Pons (tissue), 1 donor: ENCODE data around the gene NPR1.
"Not testable (repeated sequence)": the region's sequence is repeated elsewhere in the genome, so short reads cannot be mapped to it uniquely, and the experiment has no call there.

Source experiments
- DNase-seq: peaks from one replicate; pipeline ENCODE4 v3.0.0-alpha.2; 2016; ENCODE audit warnings: low spot score

Gene NPR1

GRCh38 chr1:153678519-153679336 is at the start of gene NPR1:
TSS of gene NPR1 (plus strand) at chr1:153678688. CDS start at chr1:153679109, 421 bp downstream.
- no peak for DNase-seq

GRCh38 chr1:153629343-153629665 is 49.2 kb upstream of the NPR1 start:
- no peak for DNase-seq

GRCh38 chr1:153629971-153630370 is 48.5 kb upstream of the NPR1 start:
- peak; percentile 59 for DNase-seq

- DNase-seq, result no peak
These were observed 48.1 kb upstream of the NPR1 start for GRCh38 chr1:153630384-153630783.

- DNase-seq, result no peak
These were observed 47.2 kb upstream of the NPR1 start for GRCh38 chr1:153631047-153632022.

- DNase-seq, result no peak
These were observed 45.2 kb upstream of the NPR1 start for GRCh38 chr1:153633161-153633753.

- peak; percentile 99 for DNase-seq
These were observed 44.5 kb upstream of the NPR1 start, which contains the start of gene CHTOP for GRCh38 chr1:153633754-153634665. TSS of gene CHTOP (plus strand) at chr1:153634066. CDS start at chr1:153636589, 2,523 bp downstream.

- no peak for DNase-seq
These were observed 42.6 kb upstream of the NPR1 start for GRCh38 chr1:153635872-153636271.

GRCh38 chr1:153636312-153636711 is 42.2 kb upstream of the NPR1 start:
- no peak for DNase-seq

GRCh38 chr1:153638261-153638660 is 40.2 kb upstream of the NPR1 start:
- DNase-seq, result no peak

GRCh38 chr1:153639280-153639679 is 39.2 kb upstream of the NPR1 start:
- no peak for DNase-seq

GRCh38 chr1:153640213-153640612 is 38.3 kb upstream of the NPR1 start:
- DNase-seq, result not testable (repeated sequence)

GRCh38 chr1:153640861-153641260 is 37.6 kb upstream of the NPR1 start:
- no peak for DNase-seq

GRCh38 chr1:153642161-153642560 is 36.3 kb upstream of the NPR1 start:
- no peak for DNase-seq

- DNase-seq, result no peak
These were observed 35.4 kb upstream of the NPR1 start for GRCh38 chr1:153643100-153643499.

GRCh38 chr1:153643816-153644215 is 34.7 kb upstream of the NPR1 start:
- DNase-seq, result no peak

- DNase-seq, result peak; percentile 56
These were observed 31.7 kb upstream of the NPR1 start for GRCh38 chr1:153646672-153647345.

GRCh38 chr1:153647346-153647714 is 31.2 kb upstream of the NPR1 start:
- DNase-seq, result no peak

- no peak for DNase-seq
These were observed 30.4 kb upstream of the NPR1 start for GRCh38 chr1:153648000-153648643.

- DNase-seq, result no peak
These were observed 29.2 kb upstream of the NPR1 start for GRCh38 chr1:153649137-153649862.
